SH-SY5Y (cell line): ENCODE data around the gene TENM4.

Experiments
- GATA2 ChIP-seq: IDR thresholded peaks from 2 replicates; pipeline ENCODE4 v1.6.1; 2011; ENCODE audit warnings: mild to moderate bottlenecking, low read depth, low read length
- GATA3 ChIP-seq: IDR thresholded peaks from 2 replicates; pipeline ENCODE4 v1.6.1; 2011; ENCODE audit warnings: low read depth, mild to moderate bottlenecking, low read length, moderate library complexity

DNA sequence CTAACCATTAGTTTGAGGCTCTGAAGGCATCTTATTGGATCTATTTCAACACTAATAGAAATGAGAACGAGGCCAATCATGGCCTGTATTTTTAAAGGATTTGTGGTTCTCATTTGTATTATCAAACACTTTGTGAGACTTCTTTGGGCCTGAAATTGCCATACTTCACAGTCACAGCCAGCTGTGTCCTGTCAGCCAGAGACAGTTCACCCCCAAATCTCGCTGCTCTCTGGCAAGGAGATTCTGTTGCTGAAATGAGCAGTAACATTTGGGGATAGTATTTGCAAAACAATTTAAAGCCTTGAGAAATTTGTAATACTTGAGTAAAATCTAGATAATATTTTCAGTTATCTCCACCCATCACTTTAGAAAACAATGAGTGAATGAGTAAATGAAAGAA is 26.9 kb upstream of the TENM4 start:
- no peak for TF ChIP-seq GATA2
- TF ChIP-seq GATA3, result no peak
